IPS-15b (cell line): ENCODE measurements around the gene ESYT3.

ENCODE experiments used
- H3K27me3 ChIP-seq: one replicate; pipeline ENCODE4 v1.6.1; 2013; ENCODE audit warnings: low read length; ENCODE audit not compliant: control insufficient read depth, insufficient read depth
- H3K36me3 ChIP-seq: one replicate; pipeline ENCODE4 v1.6.1; 2013; ENCODE audit warnings: low read length; ENCODE audit not compliant: control insufficient read depth, insufficient read depth
- H3K4me1 ChIP-seq: one replicate; pipeline ENCODE4 v1.6.1; 2013; ENCODE audit warnings: mild to moderate bottlenecking, low read length; ENCODE audit not compliant: control insufficient read depth, insufficient read depth
- H3K4me3 ChIP-seq: one replicate; pipeline ENCODE4 v1.5.1; 2013; ENCODE audit warnings: low read depth, low read length
- H3K9ac ChIP-seq: one replicate; pipeline ENCODE4 v1.6.1; 2013; ENCODE audit warnings: low read depth, mild to moderate bottlenecking, low read length
- H3K9me3 ChIP-seq: one replicate; pipeline ENCODE4 v1.6.1; 2013; ENCODE audit warnings: mild to moderate bottlenecking, low read length; ENCODE audit not compliant: control insufficient read depth, insufficient read depth

Gene ESYT3, protein sequence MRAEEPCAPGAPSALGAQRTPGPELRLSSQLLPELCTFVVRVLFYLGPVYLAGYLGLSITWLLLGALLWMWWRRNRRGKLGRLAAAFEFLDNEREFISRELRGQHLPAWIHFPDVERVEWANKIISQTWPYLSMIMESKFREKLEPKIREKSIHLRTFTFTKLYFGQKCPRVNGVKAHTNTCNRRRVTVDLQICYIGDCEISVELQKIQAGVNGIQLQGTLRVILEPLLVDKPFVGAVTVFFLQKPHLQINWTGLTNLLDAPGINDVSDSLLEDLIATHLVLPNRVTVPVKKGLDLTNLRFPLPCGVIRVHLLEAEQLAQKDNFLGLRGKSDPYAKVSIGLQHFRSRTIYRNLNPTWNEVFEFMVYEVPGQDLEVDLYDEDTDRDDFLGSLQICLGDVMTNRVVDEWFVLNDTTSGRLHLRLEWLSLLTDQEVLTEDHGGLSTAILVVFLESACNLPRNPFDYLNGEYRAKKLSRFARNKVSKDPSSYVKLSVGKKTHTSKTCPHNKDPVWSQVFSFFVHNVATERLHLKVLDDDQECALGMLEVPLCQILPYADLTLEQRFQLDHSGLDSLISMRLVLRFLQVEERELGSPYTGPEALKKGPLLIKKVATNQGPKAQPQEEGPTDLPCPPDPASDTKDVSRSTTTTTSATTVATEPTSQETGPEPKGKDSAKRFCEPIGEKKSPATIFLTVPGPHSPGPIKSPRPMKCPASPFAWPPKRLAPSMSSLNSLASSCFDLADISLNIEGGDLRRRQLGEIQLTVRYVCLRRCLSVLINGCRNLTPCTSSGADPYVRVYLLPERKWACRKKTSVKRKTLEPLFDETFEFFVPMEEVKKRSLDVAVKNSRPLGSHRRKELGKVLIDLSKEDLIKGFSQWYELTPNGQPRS

DNA sequence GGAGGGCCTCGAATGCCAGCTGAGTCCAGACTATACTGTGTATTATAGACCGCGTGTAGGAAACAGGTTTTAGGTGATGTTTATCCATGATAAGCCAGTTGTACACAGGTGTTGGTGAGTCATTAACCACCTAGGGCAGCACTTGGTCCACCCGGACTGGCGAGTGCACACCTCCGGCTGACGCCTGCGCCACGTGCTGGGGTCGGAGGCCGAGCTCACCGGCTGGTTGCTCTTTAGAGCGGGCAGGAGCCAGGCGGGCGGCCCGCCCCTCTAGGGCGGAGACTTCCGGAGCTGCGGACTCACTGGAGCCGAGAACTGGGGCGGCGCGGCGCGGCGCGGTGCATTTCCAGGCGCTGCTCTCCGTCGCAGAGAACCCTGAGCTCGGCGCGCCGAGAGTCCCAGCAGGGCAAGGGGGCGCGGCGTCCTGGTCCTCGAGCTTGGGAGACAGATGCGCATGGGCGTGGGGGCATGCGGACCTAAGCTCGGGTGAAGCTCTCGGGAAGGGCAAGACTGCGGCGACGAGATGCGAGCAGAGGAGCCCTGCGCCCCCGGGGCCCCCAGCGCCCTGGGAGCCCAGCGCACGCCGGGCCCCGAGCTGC, at the start of gene ESYT3:
ESYT3 (plus strand) TSS at position 341 of the 599 bp plus-strand sequence; CDS start at position 524, 183 bp downstream.
- H3K9me3 ChIP-seq = no peaks in the 10 kb centered on the region

GRCh38 chr3:138384976-138385375, 49.4 kb upstream of the ESYT3 start:
- Histone ChIP-seq H3K27me3 (no peaks in the 10 kb centered on the region), H3K9me3 (no peaks in the 10 kb centered on the region), H3K4me3 (no peak overlapping the region), H3K4me1 (peaks cover 3% of the 10 kb centered on the region), H3K36me3 (no peaks in the 10 kb centered on the region), H3K9ac (no peak overlapping the region)

More for the DNA sequence above, at the start of gene ESYT3:
- Histone ChIP-seq H3K9ac (peak within 1 kb of the TSS; percentile 54), H3K4me3 (peak within 1 kb of the TSS; percentile 73), H3K36me3 (no peaks in the 10 kb centered on the region), H3K27me3 (peaks cover 53% of the 10 kb centered on the region), H3K4me1 (no peaks in the 10 kb centered on the region)

DNA sequence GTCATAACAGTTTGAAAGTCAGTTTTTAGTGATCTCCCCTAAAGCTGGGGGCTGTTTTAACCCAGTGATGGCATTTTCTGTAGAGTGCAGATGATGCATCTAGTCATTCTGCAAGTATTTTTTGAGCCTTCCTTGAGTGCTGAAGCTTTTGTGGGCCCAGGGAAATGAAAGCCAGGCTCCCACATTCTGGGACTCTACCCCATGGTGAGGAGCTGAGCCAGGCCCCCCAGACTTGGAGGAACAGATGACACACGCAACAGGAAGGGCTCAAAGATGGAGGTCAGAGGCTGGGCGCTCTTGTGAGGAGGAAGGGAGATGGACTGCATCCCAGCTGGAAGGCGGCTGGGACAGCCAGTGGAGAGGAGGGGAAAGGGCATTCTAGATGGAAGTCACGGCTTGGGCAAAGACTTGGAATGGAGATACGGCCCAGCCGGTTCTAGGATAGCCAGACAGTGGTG, 45.2 kb upstream of the ESYT3 start:
- no peaks in the 10 kb centered on the region for H3K4me1 ChIP-seq
- no peak overlapping the region for H3K9ac ChIP-seq
- H3K27me3 ChIP-seq = no peaks in the 10 kb centered on the region
- H3K9me3 ChIP-seq = no peaks in the 10 kb centered on the region
- no peaks in the 10 kb centered on the region for H3K36me3 ChIP-seq
- H3K4me3 ChIP-seq = no peak overlapping the region

GRCh38 chr3:138389841-138390581, 44.4 kb upstream of the ESYT3 start:
- H3K9ac ChIP-seq = no peak overlapping the region
- no peak overlapping the region for H3K4me3 ChIP-seq
- H3K27me3 ChIP-seq = no peaks in the 10 kb centered on the region
- H3K36me3 ChIP-seq = no peaks in the 10 kb centered on the region
- no peaks in the 10 kb centered on the region for H3K9me3 ChIP-seq
- no peaks in the 10 kb centered on the region for H3K4me1 ChIP-seq

GRCh38 chr3:138390582-138390932, 43.9 kb upstream of the ESYT3 start:
- no peaks in the 10 kb centered on the region for H3K36me3 ChIP-seq
- no peaks in the 10 kb centered on the region for H3K4me1 ChIP-seq
- no peak overlapping the region for H3K9ac ChIP-seq
- no peaks in the 10 kb centered on the region for H3K27me3 ChIP-seq
- H3K9me3 ChIP-seq = no peaks in the 10 kb centered on the region
- H3K4me3 ChIP-seq = no peak overlapping the region

GRCh38 chr3:138394156-138394555, 40.3 kb upstream of the ESYT3 start:
- peaks cover 2% of the 10 kb centered on the region for H3K4me1 ChIP-seq
- H3K9me3 ChIP-seq = no peaks in the 10 kb centered on the region
- no peaks in the 10 kb centered on the region for H3K27me3 ChIP-seq
- no peak overlapping the region for H3K9ac ChIP-seq
- no peaks in the 10 kb centered on the region for H3K36me3 ChIP-seq
- no peak overlapping the region for H3K4me3 ChIP-seq

DNA sequence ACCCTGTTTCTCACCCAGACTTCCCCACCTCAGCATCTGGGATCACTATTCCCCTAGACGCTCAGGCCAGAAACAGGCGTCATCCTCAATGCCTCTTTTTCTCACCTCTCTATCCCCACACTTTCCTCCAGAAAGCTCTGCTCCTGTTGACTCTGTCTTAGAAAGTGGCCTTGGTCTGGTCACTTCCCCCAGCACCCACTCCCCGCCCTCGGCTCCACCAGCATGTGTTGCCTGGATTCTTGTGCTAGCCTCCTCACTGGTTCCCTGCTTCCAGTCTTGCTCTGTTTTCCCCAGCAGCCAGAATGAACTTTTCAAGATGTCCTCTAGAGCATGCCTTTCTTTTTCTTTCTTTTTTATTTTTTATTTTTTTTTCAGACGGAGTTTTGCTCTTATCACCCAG, 39.7 kb upstream of the ESYT3 start:
- Histone ChIP-seq H3K27me3 (no peaks in the 10 kb centered on the region), H3K36me3 (no peaks in the 10 kb centered on the region), H3K4me1 (peaks cover 2% of the 10 kb centered on the region), H3K4me3 (no peak overlapping the region), H3K9ac (no peak overlapping the region), H3K9me3 (no peaks in the 10 kb centered on the region)

DNA sequence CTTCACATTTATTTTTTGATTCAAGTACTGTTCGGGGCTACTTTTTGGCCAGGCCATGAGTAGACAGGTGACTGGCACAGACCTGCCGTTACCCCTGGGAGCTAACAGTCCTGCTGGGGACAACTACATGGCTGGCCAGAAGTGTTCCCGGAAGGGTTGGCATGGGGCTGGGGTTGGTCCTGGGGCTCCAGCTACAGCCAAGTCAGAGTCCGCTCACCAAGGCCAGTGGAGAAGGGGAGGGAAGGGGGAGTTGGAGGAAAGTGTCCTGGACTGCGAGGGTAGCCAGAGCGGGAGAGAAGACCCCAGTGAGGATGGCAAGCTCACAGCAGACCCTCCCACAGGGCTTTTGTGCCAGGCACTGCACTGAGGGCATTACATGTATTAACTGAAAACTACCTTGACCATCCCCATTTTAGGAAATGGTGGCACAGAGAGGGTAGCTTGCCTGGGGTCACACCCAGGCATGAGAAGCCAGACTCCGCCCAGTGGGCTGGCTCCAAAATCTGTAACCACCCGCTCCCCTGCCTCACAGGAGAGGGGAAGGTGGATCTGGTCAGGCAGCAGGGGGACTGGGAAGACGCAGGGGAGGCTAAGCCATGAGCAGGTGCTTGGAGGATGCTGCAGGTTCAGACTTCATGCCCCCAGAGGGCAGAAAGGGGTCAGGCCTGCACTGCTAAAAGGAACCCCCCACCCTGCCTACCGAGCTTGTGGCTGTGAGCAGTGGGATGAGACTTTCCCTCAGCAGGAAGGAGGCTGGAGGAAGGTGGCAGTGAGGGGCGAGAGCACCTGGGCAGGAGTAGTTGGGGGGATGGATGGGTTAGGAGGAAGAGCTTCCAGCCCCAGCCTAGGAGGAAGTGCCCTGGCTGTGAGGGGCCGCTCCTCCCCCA, 38.3 kb upstream of the ESYT3 start:
- H3K4me1 ChIP-seq = peaks cover 2% of the 10 kb centered on the region
- H3K36me3 ChIP-seq = no peaks in the 10 kb centered on the region
- H3K4me3 ChIP-seq = no peak overlapping the region
- H3K9me3 ChIP-seq = no peaks in the 10 kb centered on the region
- no peaks in the 10 kb centered on the region for H3K27me3 ChIP-seq
- no peak overlapping the region for H3K9ac ChIP-seq

GRCh38 chr3:138396752-138397410, 37.5 kb upstream of the ESYT3 start:
- Histone ChIP-seq H3K4me3 (no peak overlapping the region), H3K9me3 (no peaks in the 10 kb centered on the region), H3K9ac (no peak overlapping the region), H3K4me1 (peaks cover 2% of the 10 kb centered on the region), H3K36me3 (no peaks in the 10 kb centered on the region), H3K27me3 (no peaks in the 10 kb centered on the region)

DNA sequence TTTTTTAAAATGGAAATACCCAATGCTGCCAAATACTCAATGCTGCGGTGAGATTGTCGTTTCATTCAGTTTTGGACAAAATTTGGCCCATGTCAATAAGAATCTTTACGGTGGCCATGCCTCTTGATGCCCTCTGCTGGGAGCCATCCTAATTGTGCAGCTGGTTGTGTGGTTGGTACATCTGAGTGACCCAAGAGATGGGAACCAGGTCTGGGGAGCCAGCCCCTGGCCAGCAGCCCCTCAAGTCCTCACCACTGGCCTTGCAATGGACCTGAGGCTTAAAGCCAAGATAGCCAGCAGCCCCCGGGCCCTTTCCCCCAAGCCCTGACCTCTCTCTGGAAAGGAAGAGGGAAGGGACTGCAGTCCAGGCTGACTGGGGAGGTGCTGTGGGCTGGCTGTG, 36.4 kb upstream of the ESYT3 start:
- Histone ChIP-seq H3K9ac (no peak overlapping the region), H3K36me3 (no peaks in the 10 kb centered on the region), H3K27me3 (no peaks in the 10 kb centered on the region), H3K9me3 (no peaks in the 10 kb centered on the region), H3K4me3 (no peak overlapping the region), H3K4me1 (peaks cover 2% of the 10 kb centered on the region)
